ENCODE measurements around the gene MIXL1.
"Not testable (repeated sequence)": the region's sequence is repeated elsewhere in the genome, so short reads cannot be mapped to it uniquely, and the experiment has no call there.

MIXL1 gene

DNA sequence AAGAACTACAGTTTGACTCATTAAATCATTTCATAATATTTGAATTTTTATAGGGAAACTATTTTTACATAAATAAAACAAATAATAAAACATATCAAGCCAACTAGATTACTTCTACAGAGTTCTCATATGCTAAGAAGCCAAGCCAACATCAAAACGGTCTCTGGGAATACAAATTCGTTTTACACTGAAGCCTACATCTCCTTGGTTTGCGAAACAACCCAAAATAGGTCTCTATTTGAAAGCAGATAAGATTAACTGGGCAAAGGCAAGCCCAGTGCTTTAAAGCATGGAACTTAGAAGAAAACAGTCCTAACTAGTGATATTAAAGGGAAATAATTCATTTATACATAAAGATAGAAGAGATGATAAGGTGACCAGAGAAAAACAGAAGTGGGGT is 25.3 kb downstream of the MIXL1 start:
- ATAC-seq (ENCODE audit: low read depth): no peak
- no peaks in the 10 kb centered on the region for H3K27me3 ChIP-seq (ENCODE audit: insufficient read depth, poor library complexity, severe bottlenecking)
- TF ChIP-seq, protein P1, sequence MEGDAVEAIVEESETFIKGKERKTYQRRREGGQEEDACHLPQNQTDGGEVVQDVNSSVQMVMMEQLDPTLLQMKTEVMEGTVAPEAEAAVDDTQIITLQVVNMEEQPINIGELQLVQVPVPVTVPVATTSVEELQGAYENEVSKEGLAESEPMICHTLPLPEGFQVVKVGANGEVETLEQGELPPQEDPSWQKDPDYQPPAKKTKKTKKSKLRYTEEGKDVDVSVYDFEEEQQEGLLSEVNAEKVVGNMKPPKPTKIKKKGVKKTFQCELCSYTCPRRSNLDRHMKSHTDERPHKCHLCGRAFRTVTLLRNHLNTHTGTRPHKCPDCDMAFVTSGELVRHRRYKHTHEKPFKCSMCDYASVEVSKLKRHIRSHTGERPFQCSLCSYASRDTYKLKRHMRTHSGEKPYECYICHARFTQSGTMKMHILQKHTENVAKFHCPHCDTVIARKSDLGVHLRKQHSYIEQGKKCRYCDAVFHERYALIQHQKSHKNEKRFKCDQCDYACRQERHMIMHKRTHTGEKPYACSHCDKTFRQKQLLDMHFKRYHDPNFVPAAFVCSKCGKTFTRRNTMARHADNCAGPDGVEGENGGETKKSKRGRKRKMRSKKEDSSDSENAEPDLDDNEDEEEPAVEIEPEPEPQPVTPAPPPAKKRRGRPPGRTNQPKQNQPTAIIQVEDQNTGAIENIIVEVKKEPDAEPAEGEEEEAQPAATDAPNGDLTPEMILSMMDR (IDR thresholded peaks at IDR 0.05; ENCODE audit: poor library complexity, severe bottlenecking): no peak
- no peak overlapping the region for H3K4me3 ChIP-seq (ENCODE audit: severe bottlenecking)
- no peaks in the 10 kb centered on the region for H3K9me3 ChIP-seq (ENCODE audit: severe bottlenecking)
- DNase-seq (ENCODE audit: low spot score): no peak
- H3K36me3 ChIP-seq (ENCODE audit: low read depth): no peaks in the 10 kb centered on the region; the same call in 1 of the 2 replicates
- no peaks in the 10 kb centered on the region for H3K4me1 ChIP-seq (ENCODE audit: insufficient read depth, poor library complexity, severe bottlenecking)
- H3K27ac ChIP-seq (ENCODE audit: poor library complexity, severe bottlenecking): no peak overlapping the region

GRCh38 chr1:226250511-226250910 is 27.0 kb downstream of the MIXL1 start:
- H3K27me3 ChIP-seq (ENCODE audit: insufficient read depth, poor library complexity, severe bottlenecking): no peaks in the 10 kb centered on the region
- no peak overlapping the region for H3K4me3 ChIP-seq (ENCODE audit: severe bottlenecking)
- no peak overlapping the region for H3K27ac ChIP-seq (ENCODE audit: poor library complexity, severe bottlenecking)
- H3K4me1 ChIP-seq (ENCODE audit: insufficient read depth, poor library complexity, severe bottlenecking): no peaks in the 10 kb centered on the region
- TF ChIP-seq, protein P1 (IDR thresholded peaks at IDR 0.05; ENCODE audit: poor library complexity, severe bottlenecking): no peak
- H3K36me3 ChIP-seq (ENCODE audit: low read depth): no peaks in the 10 kb centered on the region; the same call in 1 of the 2 replicates
- no peaks in the 10 kb centered on the region for H3K9me3 ChIP-seq (ENCODE audit: severe bottlenecking)
- ATAC-seq (ENCODE audit: low read depth) (no peak), DNase-seq (ENCODE audit: low spot score) (no peak)

- not testable (repeated sequence) for H3K4me3 ChIP-seq (ENCODE audit: severe bottlenecking); H3K27ac ChIP-seq (ENCODE audit: poor library complexity, severe bottlenecking); DNase-seq (ENCODE audit: low spot score); ATAC-seq (ENCODE audit: low read depth); H3K27me3 ChIP-seq (ENCODE audit: insufficient read depth, poor library complexity, severe bottlenecking); H3K36me3 ChIP-seq (ENCODE audit: low read depth); H3K4me1 ChIP-seq (ENCODE audit: insufficient read depth, poor library complexity, severe bottlenecking); H3K9me3 ChIP-seq (ENCODE audit: severe bottlenecking)
Measured at GRCh38 chr1:226252841-226253240, 29.4 kb downstream of the MIXL1 start.

DNA sequence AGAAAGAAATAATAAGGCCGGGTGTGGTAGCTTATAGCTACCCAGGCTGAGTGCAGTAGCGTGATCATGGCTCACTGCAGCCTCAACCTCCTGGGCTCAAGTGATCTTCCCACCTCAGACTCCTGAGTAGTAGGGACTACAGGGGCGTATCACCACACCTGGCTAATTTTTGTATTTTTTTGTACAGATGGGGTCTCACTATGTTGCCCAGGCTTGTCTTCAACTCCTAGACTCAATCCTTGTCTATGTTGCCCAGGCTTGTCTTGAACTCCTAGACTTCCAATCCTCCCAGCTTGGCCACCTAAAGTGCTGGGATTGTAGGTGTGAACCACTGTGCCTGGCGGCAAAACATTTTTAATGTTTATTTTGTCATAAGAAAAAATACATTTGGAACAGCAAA is 30.5 kb downstream of the MIXL1 start:
- ATAC-seq (ENCODE audit: low read depth) (no peak), DNase-seq (ENCODE audit: low spot score) (no peak)
- Histone ChIP-seq H3K27me3 (ENCODE audit: insufficient read depth, poor library complexity, severe bottlenecking) (no peaks in the 10 kb centered on the region), H3K4me1 (ENCODE audit: insufficient read depth, poor library complexity, severe bottlenecking) (no peaks in the 10 kb centered on the region), H3K27ac (ENCODE audit: poor library complexity, severe bottlenecking) (no peak overlapping the region), H3K4me3 (ENCODE audit: severe bottlenecking) (no peak overlapping the region), H3K9me3 (ENCODE audit: severe bottlenecking) (no peaks in the 10 kb centered on the region), H3K36me3 (ENCODE audit: low read depth) (no peaks in the 10 kb centered on the region; the same call in 1 of the 2 replicates)
- TF ChIP-seq, protein P1 (IDR thresholded peaks at IDR 0.05; ENCODE audit: poor library complexity, severe bottlenecking): no peak

DNA sequence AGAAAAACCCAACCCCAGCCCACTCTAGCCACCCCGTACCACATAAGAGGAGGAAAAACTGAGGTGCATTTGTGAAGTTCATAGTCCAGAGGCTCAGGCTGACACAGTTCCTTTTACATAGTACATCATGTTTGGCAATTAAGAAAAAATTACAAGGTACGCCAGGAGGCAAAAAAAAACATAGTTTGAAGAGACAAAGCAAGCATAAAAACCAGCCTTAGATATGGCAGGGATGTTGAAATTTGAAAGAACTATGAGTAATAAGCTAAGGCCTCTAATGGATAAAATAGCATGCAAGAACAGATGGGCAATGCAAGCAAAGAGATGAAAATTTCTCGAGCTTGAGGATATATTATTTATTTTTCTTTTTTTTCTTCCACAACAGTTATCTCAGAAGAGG is 31.9 kb downstream of the MIXL1 start:
- no peaks in the 10 kb centered on the region for H3K9me3 ChIP-seq (ENCODE audit: severe bottlenecking)
- ATAC-seq (ENCODE audit: low read depth) (no peak), DNase-seq (ENCODE audit: low spot score) (no peak)
- no peak overlapping the region for H3K4me3 ChIP-seq (ENCODE audit: severe bottlenecking)
- no peaks in the 10 kb centered on the region for H3K27me3 ChIP-seq (ENCODE audit: insufficient read depth, poor library complexity, severe bottlenecking)
- H3K4me1 ChIP-seq (ENCODE audit: insufficient read depth, poor library complexity, severe bottlenecking): no peaks in the 10 kb centered on the region
- H3K36me3 ChIP-seq (ENCODE audit: low read depth): peaks cover 4% of the 10 kb centered on the region; the same call in 1 of the 2 replicates
- H3K27ac ChIP-seq (ENCODE audit: poor library complexity, severe bottlenecking): no peak overlapping the region
- TF ChIP-seq, protein P1 (IDR thresholded peaks at IDR 0.05; ENCODE audit: poor library complexity, severe bottlenecking): no peak
